ENCODE results near the gene GRID1.

The GRID1 gene

GRCh38 chr10:86368987-86369386, 2.4 kb upstream of the GRID1 start:
- DNase-seq, result no peak

GRCh38 chr10:86368046-86368445, 1.5 kb upstream of the GRID1 start:
- no peak for DNase-seq

- DNase-seq, result no peak
Measured at GRCh38 chr10:86367152-86367951, 757 bp upstream of the GRID1 start.

- no peak for DNase-seq
Measured at GRCh38 chr10:86366902-86367151, 232 bp upstream of the GRID1 start.

GRCh38 chr10:86365346-86366032, 1.1 kb downstream of the GRID1 start:
- no peak for DNase-seq

GRCh38 chr10:86364491-86365345, 1.9 kb downstream of the GRID1 start:
- no peak for DNase-seq

GRCh38 chr10:86363833-86364490, 2.6 kb downstream of the GRID1 start:
- DNase-seq, result no peak

GRCh38 chr10:86363184-86363832, 3.3 kb downstream of the GRID1 start:
- no peak for DNase-seq

- DNase-seq, result no peak
Measured at GRCh38 chr10:86362586-86363183, 3.9 kb downstream of the GRID1 start.

GRCh38 chr10:86362129-86362527, 4.5 kb downstream of the GRID1 start:
- no peak for DNase-seq

GRCh38 chr10:86361156-86362128, 5.2 kb downstream of the GRID1 start:
- DNase-seq, result no peak

- no peak for DNase-seq
Measured at GRCh38 chr10:86360657-86361056, 5.9 kb downstream of the GRID1 start.

- DNase-seq, result no peak
Measured at GRCh38 chr10:86359954-86360353, 6.6 kb downstream of the GRID1 start.

GRCh38 chr10:86359111-86359510, 7.5 kb downstream of the GRID1 start:
- no peak for DNase-seq

- no peak for DNase-seq
Measured at GRCh38 chr10:86357676-86358075, 8.9 kb downstream of the GRID1 start.

GRCh38 chr10:86357041-86357440, 9.6 kb downstream of the GRID1 start:
- no peak for DNase-seq

- no peak for DNase-seq
Measured at GRCh38 chr10:86356296-86356695, 10.3 kb downstream of the GRID1 start.

GRCh38 chr10:86355571-86356038, 11.0 kb downstream of the GRID1 start:
- no peak for DNase-seq

GRCh38 chr10:86354761-86355540, 11.6 kb downstream of the GRID1 start:
- no peak for DNase-seq
